Pulmonary artery endothelial cell (primary cell): ENCODE results near the gene IPO4. TPM values are rescaled to one million over a fixed set of nuclear protein-coding genes. Genes with fewer than 3 reads are reported as not detected.
A peak's percentile ranks its signal among the peaks of the same experiment; 100 is the strongest.
"Not testable (repeated sequence)": the region's sequence is repeated elsewhere in the genome, so short reads cannot be mapped to it uniquely, and the experiment has no call there.

Source experiments
- DNase-seq: peaks from one replicate; pipeline ENCODE4 v3.0.0-alpha.2; 2011; ENCODE audit warnings: low read depth, low spot score
- total RNA-seq: library from RNA; depleted of rRNA; stranded (reverse); fragments of >200 nt; gene quantifications from 2 replicates; pipeline ENCODE4 v1.2.3, GENCODE V29; 2014

Gene IPO4
- 57.2 and 58.4 TPM in 2 replicates for total RNA-seq

GRCh38 chr14:24188251-24189058, at the start of gene IPO4:
IPO4 (minus strand) TSS chr14:24188816; CDS start chr14:24188787, 29 bp downstream.
- DNase-seq = peak; percentile 93

DNA sequence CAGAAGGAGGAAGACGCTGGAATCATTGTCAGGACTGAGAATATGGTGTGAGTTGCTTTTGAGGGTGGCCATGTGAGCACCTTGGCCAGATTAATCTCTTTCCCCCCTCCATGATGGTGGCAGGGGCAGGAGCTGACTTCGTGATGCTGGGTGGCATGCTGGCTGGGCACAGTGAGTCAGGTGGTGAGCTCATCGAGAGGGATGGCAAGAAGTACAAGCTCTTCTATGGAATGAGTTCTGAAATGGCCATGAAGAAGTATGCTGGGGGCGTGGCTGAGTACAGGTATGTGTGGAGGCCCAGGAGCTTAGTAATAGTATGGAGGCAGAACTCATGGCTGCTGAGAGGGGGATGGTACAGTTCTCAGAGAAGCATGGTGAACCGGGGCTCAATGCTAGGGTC, 49.5 kb upstream of the IPO4 start:
- no peak for DNase-seq

DNA sequence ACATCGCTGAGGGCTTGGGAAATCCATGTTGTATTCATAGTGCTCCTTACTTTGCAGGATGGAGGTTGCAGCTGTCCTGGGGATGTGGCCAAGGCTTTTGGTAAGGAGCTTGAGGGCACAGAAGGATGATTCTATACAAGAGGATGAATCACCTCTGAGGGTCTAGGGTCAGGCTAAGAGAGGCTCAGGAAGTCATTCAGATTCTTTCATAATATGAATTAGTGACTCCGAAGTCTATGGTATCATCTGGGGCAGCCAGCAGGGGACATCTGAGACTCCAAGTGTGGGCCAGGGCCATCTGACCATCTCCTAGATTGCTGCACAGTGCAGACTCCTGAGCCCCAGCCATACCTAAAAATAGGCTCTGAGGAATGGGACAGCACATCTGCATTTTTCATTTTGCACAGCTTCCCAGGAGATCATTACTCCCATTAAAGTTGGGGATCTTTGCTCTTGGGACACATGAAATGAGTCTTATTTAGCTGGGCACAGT, 48.9 kb upstream of the IPO4 start:
- DNase-seq = no peak

DNA sequence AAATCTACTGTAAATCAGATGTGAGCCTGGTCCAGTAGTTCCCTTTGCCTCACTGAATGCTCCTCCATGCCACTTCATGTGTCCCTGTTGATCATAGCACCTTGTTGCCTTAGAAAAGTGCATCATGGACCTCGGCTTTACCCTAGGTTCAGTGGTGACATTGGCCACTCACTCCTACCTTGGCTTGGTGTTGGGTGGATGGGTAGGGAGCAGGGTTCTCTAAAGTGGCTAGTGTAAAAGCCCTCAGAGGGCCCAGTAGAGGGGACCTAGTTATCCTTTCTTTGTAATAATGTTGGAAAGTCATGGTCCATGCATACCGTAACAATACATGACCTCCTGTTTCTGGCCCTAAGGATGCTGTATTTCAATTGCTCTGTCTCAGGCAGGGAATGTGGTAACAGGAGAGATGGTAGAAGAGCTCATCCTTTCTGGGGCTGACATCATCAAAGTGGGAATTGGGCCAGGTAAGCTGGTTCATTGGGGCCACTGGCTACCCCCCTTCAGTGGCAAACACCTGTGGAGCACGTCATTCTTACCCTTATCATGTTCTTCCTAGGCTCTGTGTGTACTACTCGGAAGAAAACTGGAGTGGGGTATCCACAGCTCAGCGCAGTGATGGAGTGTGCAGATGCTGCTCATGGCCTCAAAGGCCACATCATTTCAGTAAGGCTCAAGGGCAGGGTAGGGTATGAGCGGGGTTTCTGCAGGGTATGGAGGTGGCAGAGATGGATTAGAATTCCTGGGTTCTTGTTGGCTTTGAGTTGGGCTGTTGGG, 48.3 kb upstream of the IPO4 start:
- DNase-seq = no peak

GRCh38 chr14:24235804-24236688, 47.4 kb upstream of the IPO4 start:
- no peak for DNase-seq

DNA sequence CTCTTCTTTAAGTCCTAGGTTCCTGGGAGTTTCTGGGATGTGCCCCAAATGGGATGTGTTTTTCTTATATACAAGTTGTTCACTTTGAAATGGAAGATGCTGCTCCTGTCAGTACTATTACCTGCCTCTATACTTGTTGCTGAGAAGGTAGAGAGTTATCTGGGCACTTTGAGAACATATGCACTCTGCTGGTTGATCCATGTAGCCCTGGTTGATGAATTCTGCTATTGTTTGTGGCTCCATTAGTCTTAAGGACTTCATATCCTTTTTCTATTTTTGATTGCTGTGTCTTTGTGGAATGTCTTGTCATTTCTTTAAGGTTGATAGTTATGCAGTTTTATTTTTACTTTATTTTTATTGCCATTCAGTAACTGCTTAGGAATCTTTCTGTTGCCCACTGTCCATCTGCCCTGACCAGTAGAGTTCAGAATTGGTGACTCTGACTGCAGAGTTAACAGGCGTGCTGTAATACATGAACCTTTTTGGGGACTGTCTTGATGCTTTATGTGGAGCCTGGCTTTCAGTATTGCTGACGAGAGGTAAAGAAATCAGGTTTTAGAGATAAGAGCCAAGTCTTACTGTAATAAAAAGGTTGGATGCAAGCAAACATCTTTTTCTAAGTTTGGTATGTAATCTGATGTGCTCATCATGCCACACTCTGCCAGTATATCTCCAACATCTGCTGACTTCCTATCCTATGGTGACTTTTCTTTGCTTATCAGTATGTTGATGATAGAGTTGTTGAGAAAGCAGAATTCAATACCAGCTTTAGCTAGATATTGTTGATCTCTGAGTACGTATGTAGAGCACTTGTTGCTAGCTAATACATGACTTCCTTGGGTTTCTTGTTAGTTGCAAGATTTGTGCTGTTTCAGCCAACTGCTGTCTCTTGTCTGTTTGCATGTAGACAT, 45.7 kb upstream of the IPO4 start:
- DNase-seq = no peak

- DNase-seq = no peak
Measured at GRCh38 chr14:24233538-24233866, 44.9 kb upstream of the IPO4 start.

GRCh38 chr14:24232645-24233537, 44.3 kb upstream of the IPO4 start, which contains the start of gene GMPR2:
GMPR2 (plus strand) TSS chr14:24232929; CDS start chr14:24233254, 325 bp downstream.
- DNase-seq = no peak

GRCh38 chr14:24232121-24232644, 43.6 kb upstream of the IPO4 start, which contains the start of gene NEDD8:
NEDD8 (minus strand) TSS chr14:24232367; CDS start chr14:24232267, 100 bp downstream.
- DNase-seq = peak; percentile 86

DNA sequence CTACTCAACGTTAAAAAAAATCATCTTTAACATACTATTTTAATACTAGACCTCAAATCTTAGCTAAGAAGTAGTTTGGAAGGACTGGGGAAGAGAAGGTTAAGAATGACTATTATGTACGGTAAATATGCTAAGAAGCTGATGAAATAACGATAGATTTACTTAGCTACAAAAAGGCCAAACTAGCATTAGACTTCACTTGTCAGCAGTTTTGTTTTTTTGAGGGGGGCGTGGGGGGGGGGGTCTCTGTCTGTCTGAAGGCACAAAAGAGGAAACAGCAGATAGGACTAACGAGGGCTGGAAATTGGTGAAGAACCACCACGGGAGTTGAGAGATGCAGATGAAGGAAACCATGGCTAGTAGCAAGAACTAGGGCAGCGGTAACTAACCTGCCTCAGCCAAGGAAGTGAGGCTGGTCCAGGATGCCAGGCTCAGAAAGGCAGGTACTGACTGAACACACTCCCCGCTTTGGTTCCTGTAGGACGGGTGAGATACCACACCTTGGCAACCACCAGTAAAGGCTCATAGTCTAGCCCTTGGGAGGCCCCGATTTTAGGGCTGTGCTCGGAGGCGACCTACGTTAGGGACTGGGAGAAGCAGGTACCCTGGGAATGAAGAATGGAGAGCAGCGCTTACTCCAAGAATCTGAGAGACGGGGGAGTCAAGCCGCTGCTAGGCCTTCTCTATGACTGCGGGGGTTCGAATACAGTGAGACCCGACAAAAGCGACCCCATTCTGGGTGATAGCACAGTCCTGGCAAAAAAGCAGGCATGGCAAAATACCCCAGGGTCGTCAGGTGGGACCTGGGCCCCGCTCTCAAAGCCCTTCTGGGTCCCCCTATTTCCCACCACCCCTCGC, 42.9 kb upstream of the IPO4 start:
- no peak for DNase-seq

DNA sequence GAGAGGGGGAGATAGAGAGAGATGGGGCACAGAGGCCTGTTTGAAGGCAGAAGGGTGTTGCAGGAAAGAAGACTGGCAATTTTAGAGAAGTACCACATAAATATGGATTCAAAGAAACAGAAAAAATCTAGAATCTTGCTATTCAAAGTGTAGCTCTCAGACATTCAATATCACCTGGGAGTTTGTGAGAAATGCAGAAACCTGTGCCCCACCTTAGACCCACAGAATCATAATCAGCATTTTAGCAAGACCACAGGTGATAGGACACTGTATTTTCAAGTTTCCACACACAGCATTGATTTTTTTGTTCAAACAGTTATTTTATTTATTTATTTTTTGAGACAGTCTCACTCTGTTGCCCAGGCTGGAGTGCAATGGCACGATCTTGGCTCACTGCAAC, 40.3 kb upstream of the IPO4 start:
- no peak for DNase-seq

DNA sequence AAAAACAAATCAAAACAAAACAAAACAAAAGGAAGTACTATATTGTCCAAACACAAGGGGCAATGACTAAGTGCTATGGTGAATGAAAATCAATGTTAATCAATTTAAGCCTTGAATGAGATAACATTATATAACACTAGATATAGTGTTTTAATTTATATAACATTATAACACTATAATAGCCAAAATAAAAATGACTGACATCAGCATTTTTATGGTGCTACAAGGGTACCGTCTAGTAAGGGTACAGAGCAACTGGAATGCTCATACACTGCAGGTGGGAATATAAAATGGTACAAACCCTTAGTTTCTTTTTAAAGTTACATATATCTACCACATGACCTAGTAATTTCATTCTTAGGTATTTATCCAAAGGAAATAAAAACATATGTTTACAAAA, 37.9 kb upstream of the IPO4 start:
- DNase-seq = no peak

DNA sequence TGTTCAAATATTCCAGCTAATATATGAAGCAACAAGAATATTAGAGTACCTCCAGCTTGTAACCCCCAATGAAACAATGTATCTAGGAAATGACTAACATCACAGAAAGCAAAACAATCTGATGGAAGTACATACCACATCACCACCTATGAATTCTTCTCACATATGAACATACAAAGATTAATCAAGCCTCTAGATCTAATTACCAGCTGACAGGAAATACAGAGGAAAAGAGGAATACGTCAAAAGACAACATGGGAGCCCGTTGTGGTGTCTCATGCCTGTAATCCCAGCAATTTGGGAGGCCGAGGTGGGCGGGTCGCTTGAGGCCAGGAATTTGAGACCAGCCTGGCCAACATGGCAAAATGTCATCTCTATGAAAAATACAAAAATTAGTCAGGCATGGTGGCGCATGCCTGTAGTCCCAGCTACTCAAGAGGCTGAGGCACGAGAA, 36.0 kb upstream of the IPO4 start:
- peak; percentile 95 for DNase-seq

DNA sequence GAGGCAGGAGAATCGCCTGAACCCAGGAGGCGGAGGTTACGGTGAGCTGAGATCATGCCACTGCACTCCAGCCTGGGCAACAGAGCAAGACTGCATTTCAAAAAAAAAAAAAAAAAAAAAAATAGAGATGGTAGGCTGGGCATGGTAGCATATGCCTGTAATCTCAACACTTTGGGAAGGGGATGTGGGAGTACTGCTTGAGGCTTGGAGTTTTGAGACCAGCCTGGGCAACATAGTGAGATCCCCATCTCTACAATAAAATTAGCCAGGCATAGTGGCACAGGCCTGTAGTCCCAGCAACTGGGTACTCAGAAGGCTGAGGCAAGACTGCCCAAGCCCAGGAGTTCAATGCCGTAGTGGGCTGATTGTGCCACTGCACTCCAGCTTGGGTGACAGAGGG, 34.4 kb upstream of the IPO4 start:
- DNase-seq = not testable (repeated sequence)

GRCh38 chr14:24219521-24219920, 30.9 kb upstream of the IPO4 start:
- no peak for DNase-seq

DNA sequence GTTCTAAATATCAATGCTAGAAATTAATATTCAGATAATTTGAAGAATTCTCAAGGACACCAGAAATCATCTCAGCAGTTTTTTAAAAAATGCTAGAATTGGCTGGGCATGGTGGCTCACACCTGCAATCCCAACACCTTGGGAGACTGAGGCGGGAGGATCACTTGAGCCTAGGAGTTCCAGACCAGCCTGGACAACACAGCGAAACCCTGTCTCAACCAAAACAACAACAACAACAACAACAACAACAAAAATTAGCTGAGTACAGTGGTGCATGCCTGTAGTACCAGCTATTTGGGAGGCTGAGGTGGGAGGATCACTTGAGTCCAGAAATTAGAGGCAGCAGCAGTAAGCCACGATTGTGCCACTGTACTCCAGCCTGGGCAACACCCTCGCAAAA, 30.5 kb upstream of the IPO4 start:
- no peak for DNase-seq

GRCh38 chr14:24216876-24217275, 28.3 kb upstream of the IPO4 start:
- DNase-seq = not testable (repeated sequence)

GRCh38 chr14:24216345-24216699, 27.7 kb upstream of the IPO4 start:
- no peak for DNase-seq
